ENCODE results near the gene DFFB. TPM values are rescaled to one million over a fixed set of nuclear protein-coding genes. Genes with fewer than 3 reads are reported as not detected.

Gene DFFB
- total RNA-seq, 1 donor from 2014 or later, result 4.8 TPM

DNA sequence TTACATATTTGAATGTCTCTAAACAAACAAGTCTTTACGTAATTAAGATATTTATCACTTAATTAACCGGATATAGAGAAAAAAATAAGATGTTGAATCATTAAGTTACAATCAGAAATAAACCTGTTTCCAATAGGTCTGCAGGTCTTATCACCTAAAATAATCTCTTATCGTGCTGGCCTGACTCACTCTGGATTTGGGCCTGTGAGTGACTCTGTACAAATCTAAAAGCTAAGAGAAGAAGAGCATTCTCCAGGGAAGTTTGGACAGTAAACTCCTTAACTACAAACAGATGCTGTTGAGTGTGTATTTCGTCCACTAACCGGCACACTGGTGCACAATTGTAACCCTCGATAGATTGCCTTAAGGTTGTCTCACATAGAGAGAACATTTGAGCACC is 25.6 kb upstream of the DFFB start:
- no peak overlapping the region for H3K27ac ChIP-seq
- no peak overlapping the region for H3K4me3 ChIP-seq
- peaks cover 27% of the 10 kb centered on the region for H3K36me3 Mint-ChIP-seq
- H4K20me1 ChIP-seq (ENCODE audit: low read depth), result no peaks in the 10 kb centered on the region
- H3K9me3 Mint-ChIP-seq, result no peaks in the 10 kb centered on the region
- H3K27me3 ChIP-seq, result no peaks in the 10 kb centered on the region
- no peak overlapping the region for H2AFZ ChIP-seq (replicated peaks)
- H3K27me3 Mint-ChIP-seq (ENCODE audit: insufficient read depth, low read depth), result no peaks in the 10 kb centered on the region
- no peaks in the 10 kb centered on the region for H3K4me1 Mint-ChIP-seq
- H3K9ac ChIP-seq, result no peak overlapping the region
- no peak for TF ChIP-seq EZH2 (IDR thresholded peaks at IDR 0.05)
- no peak for TF ChIP-seq EZH2phosphoT487 (IDR thresholded peaks at IDR 0.05)
- TF ChIP-seq, protein P1, sequence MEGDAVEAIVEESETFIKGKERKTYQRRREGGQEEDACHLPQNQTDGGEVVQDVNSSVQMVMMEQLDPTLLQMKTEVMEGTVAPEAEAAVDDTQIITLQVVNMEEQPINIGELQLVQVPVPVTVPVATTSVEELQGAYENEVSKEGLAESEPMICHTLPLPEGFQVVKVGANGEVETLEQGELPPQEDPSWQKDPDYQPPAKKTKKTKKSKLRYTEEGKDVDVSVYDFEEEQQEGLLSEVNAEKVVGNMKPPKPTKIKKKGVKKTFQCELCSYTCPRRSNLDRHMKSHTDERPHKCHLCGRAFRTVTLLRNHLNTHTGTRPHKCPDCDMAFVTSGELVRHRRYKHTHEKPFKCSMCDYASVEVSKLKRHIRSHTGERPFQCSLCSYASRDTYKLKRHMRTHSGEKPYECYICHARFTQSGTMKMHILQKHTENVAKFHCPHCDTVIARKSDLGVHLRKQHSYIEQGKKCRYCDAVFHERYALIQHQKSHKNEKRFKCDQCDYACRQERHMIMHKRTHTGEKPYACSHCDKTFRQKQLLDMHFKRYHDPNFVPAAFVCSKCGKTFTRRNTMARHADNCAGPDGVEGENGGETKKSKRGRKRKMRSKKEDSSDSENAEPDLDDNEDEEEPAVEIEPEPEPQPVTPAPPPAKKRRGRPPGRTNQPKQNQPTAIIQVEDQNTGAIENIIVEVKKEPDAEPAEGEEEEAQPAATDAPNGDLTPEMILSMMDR (IDR thresholded peaks at IDR 0.05), result no peak
- H3K4me3 Mint-ChIP-seq, result no peak overlapping the region
- H3K27ac Mint-ChIP-seq, result no peak overlapping the region
- no peaks in the 10 kb centered on the region for H3F3A ChIP-seq (ENCODE audit: low read depth)
- DNase-seq (ENCODE audit: low spot score), result no peak
- no peaks in the 10 kb centered on the region for H3K9me3 ChIP-seq (ENCODE audit: low read depth)
- H3K4me2 ChIP-seq, result no peak overlapping the region
- no peaks in the 10 kb centered on the region for H3K79me2 ChIP-seq (ENCODE audit: low read depth)
- H3K36me3 ChIP-seq, result no peaks in the 10 kb centered on the region
- H3K4me1 ChIP-seq, result no peaks in the 10 kb centered on the region

- H3K27ac ChIP-seq, result no peak overlapping the region
- Mint-ChIP-seq H3K27me3 (ENCODE audit: insufficient read depth, low read depth) (peaks cover 2% of the 10 kb centered on the region), H3K4me3 (no peak overlapping the region), H3K36me3 (peaks cover 38% of the 10 kb centered on the region), H3K4me1 (no peaks in the 10 kb centered on the region), H3K9me3 (no peaks in the 10 kb centered on the region), H3K27ac (no peak overlapping the region)
- H3K79me2 ChIP-seq (ENCODE audit: low read depth), result no peaks in the 10 kb centered on the region
- H3K4me2 ChIP-seq, result no peak overlapping the region
- H3K4me3 ChIP-seq, result no peak overlapping the region
- DNase-seq (ENCODE audit: low spot score), result no peak
- no peaks in the 10 kb centered on the region for H3F3A ChIP-seq (ENCODE audit: low read depth)
- H3K36me3 ChIP-seq, result no peaks in the 10 kb centered on the region
- H3K9ac ChIP-seq, result no peak overlapping the region
- no peak for TF ChIP-seq EZH2phosphoT487 (IDR thresholded peaks at IDR 0.05)
- no peak for TF ChIP-seq EZH2 (IDR thresholded peaks at IDR 0.05)
- TF ChIP-seq, protein P1 (IDR thresholded peaks at IDR 0.05), result no peak
- no peaks in the 10 kb centered on the region for H3K27me3 ChIP-seq
- H2AFZ ChIP-seq (replicated peaks), result no peak overlapping the region
- H3K4me1 ChIP-seq, result no peaks in the 10 kb centered on the region
- no peaks in the 10 kb centered on the region for H4K20me1 ChIP-seq (ENCODE audit: low read depth)
- H3K9me3 ChIP-seq (ENCODE audit: low read depth), result no peaks in the 10 kb centered on the region
These were observed 22.6 kb upstream of the DFFB start for GRCh38 chr1:3834701-3835100.

GRCh38 chr1:3836421-3836820 is 20.9 kb upstream of the DFFB start:
- TF ChIP-seq, protein P1 (IDR thresholded peaks at IDR 0.05), result no peak
- TF ChIP-seq EZH2 (IDR thresholded peaks at IDR 0.05), result no peak
- TF ChIP-seq EZH2phosphoT487 (IDR thresholded peaks at IDR 0.05), result no peak
- Histone ChIP-seq H3K4me3 (no peak overlapping the region), H3F3A (ENCODE audit: low read depth) (no peaks in the 10 kb centered on the region), H4K20me1 (ENCODE audit: low read depth) (no peaks in the 10 kb centered on the region), H3K4me1 (no peaks in the 10 kb centered on the region), H3K9ac (no peak overlapping the region), H3K27me3 (no peaks in the 10 kb centered on the region), H2AFZ (replicated peaks) (no peak overlapping the region), H3K36me3 (no peaks in the 10 kb centered on the region), H3K9me3 (ENCODE audit: low read depth) (no peaks in the 10 kb centered on the region), H3K79me2 (ENCODE audit: low read depth) (no peaks in the 10 kb centered on the region), H3K4me2 (no peak overlapping the region), H3K27ac (no peak overlapping the region)
- DNase-seq (ENCODE audit: low spot score), result no peak
- Mint-ChIP-seq H3K27ac (no peak overlapping the region), H3K4me3 (no peak overlapping the region), H3K9me3 (no peaks in the 10 kb centered on the region), H3K4me1 (no peaks in the 10 kb centered on the region), H3K36me3 (peaks cover 37% of the 10 kb centered on the region), H3K27me3 (ENCODE audit: insufficient read depth, low read depth) (peaks cover 2% of the 10 kb centered on the region)

All from neural progenitor cell (in vitro differentiated cells).